ENCODE data around the gene CNTNAP4.

DNA sequence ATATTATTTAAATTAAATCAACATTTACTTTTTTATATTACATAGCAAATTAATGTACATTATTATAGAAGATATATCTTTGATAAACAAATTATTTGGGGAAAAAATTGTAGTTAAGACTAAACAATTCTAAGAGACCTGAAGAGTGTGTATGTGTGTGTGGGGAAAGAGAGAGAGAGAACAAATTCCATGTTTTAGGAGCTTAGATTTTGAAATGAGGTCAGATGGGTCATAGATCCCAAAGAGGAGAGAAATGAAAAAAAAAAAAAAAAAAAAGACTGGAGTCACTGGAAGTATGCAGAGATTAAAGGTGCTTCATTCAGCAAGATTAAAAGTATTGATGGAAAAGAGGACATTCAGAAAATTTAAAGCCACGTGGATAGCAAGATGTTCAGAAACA is 206.8 kb downstream of the CNTNAP4 start:
- no peak for TF ChIP-seq POLR2A (IDR thresholded peaks at IDR 0.05; ENCODE audit: control extremely low read depth in 1 of 2, low read depth in 2 of 2, low read length in 2 of 2)
- no peak for TF ChIP-seq YY1 (IDR thresholded peaks at IDR 0.05; ENCODE audit: low read depth, low read length)
- TF ChIP-seq RFX5 (IDR thresholded peaks at IDR 0.05; ENCODE audit: borderline replicate concordance, low read depth, low read length), result no peak
- no peak for TF ChIP-seq RAD21 (IDR thresholded peaks at IDR 0.05 in 1 of 2, conservative IDR thresholded peaks at IDR 0.05 in 1 of 2; ENCODE audit: low read depth in 2 of 2, low read length in 2 of 2)
- TF ChIP-seq, protein P1, sequence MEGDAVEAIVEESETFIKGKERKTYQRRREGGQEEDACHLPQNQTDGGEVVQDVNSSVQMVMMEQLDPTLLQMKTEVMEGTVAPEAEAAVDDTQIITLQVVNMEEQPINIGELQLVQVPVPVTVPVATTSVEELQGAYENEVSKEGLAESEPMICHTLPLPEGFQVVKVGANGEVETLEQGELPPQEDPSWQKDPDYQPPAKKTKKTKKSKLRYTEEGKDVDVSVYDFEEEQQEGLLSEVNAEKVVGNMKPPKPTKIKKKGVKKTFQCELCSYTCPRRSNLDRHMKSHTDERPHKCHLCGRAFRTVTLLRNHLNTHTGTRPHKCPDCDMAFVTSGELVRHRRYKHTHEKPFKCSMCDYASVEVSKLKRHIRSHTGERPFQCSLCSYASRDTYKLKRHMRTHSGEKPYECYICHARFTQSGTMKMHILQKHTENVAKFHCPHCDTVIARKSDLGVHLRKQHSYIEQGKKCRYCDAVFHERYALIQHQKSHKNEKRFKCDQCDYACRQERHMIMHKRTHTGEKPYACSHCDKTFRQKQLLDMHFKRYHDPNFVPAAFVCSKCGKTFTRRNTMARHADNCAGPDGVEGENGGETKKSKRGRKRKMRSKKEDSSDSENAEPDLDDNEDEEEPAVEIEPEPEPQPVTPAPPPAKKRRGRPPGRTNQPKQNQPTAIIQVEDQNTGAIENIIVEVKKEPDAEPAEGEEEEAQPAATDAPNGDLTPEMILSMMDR (IDR thresholded peaks at IDR 0.05; ENCODE audit: control extremely low read depth in 1 of 3, insufficient read depth in 1 of 3, low read depth in 1 of 3, low read length in 3 of 3), result no peak
- TF ChIP-seq SUZ12 (IDR thresholded peaks at IDR 0.05; ENCODE audit: low read length), result no peak
- no peak for TF ChIP-seq EZH2 (IDR thresholded peaks at IDR 0.05; ENCODE audit: low read depth, low read length, severe bottlenecking)
- TF ChIP-seq EGR1 (IDR thresholded peaks at IDR 0.05; ENCODE audit: borderline replicate concordance, low read depth, low read length), result no peak
- no peak for TF ChIP-seq BRCA1 (IDR thresholded peaks at IDR 0.05; ENCODE audit: low read depth, low read length)
- TF ChIP-seq, protein P2, sequence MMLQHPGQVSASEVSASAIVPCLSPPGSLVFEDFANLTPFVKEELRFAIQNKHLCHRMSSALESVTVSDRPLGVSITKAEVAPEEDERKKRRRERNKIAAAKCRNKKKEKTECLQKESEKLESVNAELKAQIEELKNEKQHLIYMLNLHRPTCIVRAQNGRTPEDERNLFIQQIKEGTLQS (IDR thresholded peaks at IDR 0.05; ENCODE audit: insufficient read depth, low read depth, low read length), result no peak
- no peak for TF ChIP-seq ZNF274 (IDR thresholded peaks at IDR 0.05; ENCODE audit: borderline replicate concordance, extremely low read depth, low read length)
- no peak for TF ChIP-seq BACH1 (IDR thresholded peaks at IDR 0.05; ENCODE audit: low read length)
